Heart left ventricle (tissue), 16 donors: ENCODE results near the gene CHD1L. TPM values are rescaled to one million over a fixed set of nuclear protein-coding genes. Genes with fewer than 3 reads are reported as not detected.

ENCODE experiments used
- ATAC-seq, 4 donors: fragments of 200-7000 bp; cut with Tn5 transposase; one replicate each; pipeline ENCODE4 v1.9.1; 2020 to 2022; ENCODE audit warnings: moderate library complexity in 4 of 4, mild to moderate bottlenecking in 3 of 4, moderate number of reproducible peaks in 1 of 4
- DNase-seq, 5 donors: peaks; one replicate each; pipeline ENCODE4 v3.0.0-alpha.2; 2020
- H3K27ac ChIP-seq, 12 donors: fragments of 200-600 bp; sonication (generic) in 4 of 12; one replicate each; pipeline versions ENCODE4 v1.5.0 to v1.8.0; 2016 to 2022; ENCODE audit warnings: mild to moderate bottlenecking in 2 of 12
- H3K27me3 ChIP-seq, 9 donors: fragments of 200-600 bp; sonication (generic) in 2 of 9; one replicate each; pipeline versions ENCODE4 v1.5.1 to v1.8.0; 2016 to 2022; ENCODE audit warnings: mild to moderate bottlenecking in 3 of 9
- H3K36me3 ChIP-seq, 9 donors: fragments of 200-600 bp; sonication (generic) in 2 of 9; one replicate each; pipeline versions ENCODE4 v1.5.0 to v1.8.0; 2018 to 2022; ENCODE audit warnings: mild to moderate bottlenecking in 2 of 9
- H3K4me1 ChIP-seq, 12 donors: fragments of 200-600 bp; sonication (generic) in 4 of 12; one replicate each; pipeline versions ENCODE4 v1.5.0 to v1.8.0; 2016 to 2022; ENCODE audit warnings: mild to moderate bottlenecking in 3 of 12
- H3K4me3 ChIP-seq, 12 donors: fragments of 200-600 bp; sonication (generic) in 4 of 12; one replicate each; pipeline versions ENCODE4 v1.5.0 to v1.8.0; 2017 to 2022; ENCODE audit warnings: mild to moderate bottlenecking in 9 of 12, moderate library complexity in 4 of 12
- H3K9me3 ChIP-seq, 12 donors: fragments of 200-600 bp; sonication (generic) in 4 of 12; one replicate each; pipeline versions ENCODE4 v1.5.0 to v1.8.0; 2016 to 2022; ENCODE audit warnings: mild to moderate bottlenecking in 1 of 12
- CTCF ChIP-seq, 12 donors: fragments of 200-600 bp; sonication (generic) in 4 of 12; IDR thresholded peaks; one replicate each; pipeline versions ENCODE4 v1.5.0 to v1.8.0; 2018 to 2022; ENCODE audit warnings: antibody characterized with exemption in 12 of 12, mild to moderate bottlenecking in 5 of 12
- POLR2A ChIP-seq, 2 donors: fragments of 450-650 bp; IDR thresholded peaks; one replicate each; pipeline ENCODE4 v1.6.1; 2017; ENCODE audit warnings: antibody characterized with exemption in 2 of 2, mild to moderate bottlenecking in 2 of 2, moderate library complexity in 2 of 2
- WGBS, 4 donors: extraction: QIAGEN DNeasy Blood & Tissue Kit in 2 of 4; methylation state at CpG; one replicate each; pipeline versions ENCODE4 v1.1.5 to v1.1.7; 2013 to 2018; 5-methylcytosine and 5-hydroxymethylcytosine counted together
- intact Hi-C, 10 donors: fragments of 100-400 bp; cut with DNase I; formaldehyde crosslinking; loops; one replicate each; pipeline versions ENCODE4 v1.11.1 to v1.14.2; 2022
- polyA plus RNA-seq, 2 donors: library from polyadenylated mRNA; stranded (reverse); fragments of 200-250 nt; gene quantifications; one replicate each; pipeline ENCODE4 v1.2.3, GENCODE V29; 2013
- total RNA-seq, 9 donors: library from RNA; depleted of rRNA in 2 of 9; stranded (reverse); fragments of >200 nt in 2 of 9; fragmentation: NEBNext Ultra II Directional in 3 of 9; extraction: Animal tissue kit (Norgen Biotek cat#: 25700) in 3 of 9; gene quantifications; one replicate each; pipeline versions ENCODE4 v1.1.0 to v1.2.4, GENCODE V29; 2016 to 2023
- donor health status: ischemic (EF 13 %, LVEDD 7.1; RV severe dilation, severe dysfunction).
- donor health status: healthy with polysubstance abuse.
- donor health status: DM: no; HTN: yes; CAD: no.
- donor health status: DM: no; HTN: no; CAD: no.
- donor health status: ischemic (EF 25% LVEDD 6.9; RV normal size, moderate dysfunction).
- donor health status: ischemic (EF 25% LVEDD 5.7; RV mildly dilated, moderate dysfunction).
- donor health status: healthy.
- donor health status: DM: yes; HTN: yes; CAD: no.
- donor health status: ischemic (EF 35%, LVEDD 5.7; RV mildly dilated, moderate dysfunction).
- donor health status: nonischemic (EF 11% LVEDD 7.7; RV severe dilation, severe dysfunction).
- donor health status: DM: yes; HTN: yes; CAD: no.
- donor health status: PGD.
- donor health status: ischemic (EF 29% LVEDD 5.4; RV normal size, mild dysfunction).
- donor health status: nonischemic (EF 23%, LVEDD 6.1; RV moderate dilation, normal function).

CHD1L gene
- total and polyA plus RNA-seq, 11 donors: 5.8 to 17.7 (median 8.1) TPM

GRCh38 chr1:147336291-147336690, 93.8 kb downstream of the CHD1L start:
- Histone ChIP-seq H3K4me1 (no peaks in the 10 kb centered on the region), H3K9me3 (no peaks in the 10 kb centered on the region), H3K27me3 (peaks cover 0 to 7% (median 0%) of the 10 kb centered on the region in 9 donors), H3K36me3 (no peaks in the 10 kb centered on the region), H3K27ac (no peak overlapping the region), H3K4me3 (no peak overlapping the region)
- intact Hi-C loops: no loop called here
- DNase-seq (no peak), ATAC-seq (no peak)
- 50 to 58% (median 55%) methylated on average over 2 of the region's 2 CpGs for WGBS, 4 donors
- TF ChIP-seq POLR2A (IDR thresholded peaks at IDR 0.05): no peak
- TF ChIP-seq CTCF (IDR thresholded peaks at IDR 0.05): no peak

DNA sequence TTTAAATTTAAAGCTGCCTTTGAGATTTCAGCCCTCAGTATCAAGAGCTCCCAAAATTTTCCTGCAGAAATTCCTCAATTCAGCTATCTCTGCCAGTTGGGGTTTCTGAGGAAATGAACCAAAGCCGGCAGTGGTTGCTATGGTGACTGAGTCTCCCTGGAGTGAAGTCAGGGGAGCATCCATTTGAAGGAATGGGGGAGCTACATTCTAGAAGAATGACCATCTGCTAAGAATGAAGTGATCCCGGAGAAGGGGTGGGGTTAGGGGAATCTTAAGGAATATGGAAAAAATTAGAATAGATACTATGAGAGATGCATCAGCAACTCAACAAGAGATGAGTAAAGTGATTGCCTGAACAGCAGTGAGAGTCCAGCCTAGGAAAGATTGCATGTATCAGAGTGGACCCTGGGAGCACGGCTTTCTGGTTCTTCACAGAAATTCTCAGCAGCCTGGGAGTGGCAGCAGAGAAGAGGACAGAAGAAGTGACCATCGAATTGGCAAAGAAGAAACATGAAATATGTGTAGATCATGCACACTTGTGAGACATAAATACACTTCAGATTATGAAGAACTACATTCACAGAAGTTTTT, 94.7 kb downstream of the CHD1L start:
- DNase-seq: no peak
- TF ChIP-seq POLR2A (IDR thresholded peaks at IDR 0.05) (no peak), CTCF (IDR thresholded peaks at IDR 0.05) (no peak)
- no peak overlapping the region for H3K4me3 ChIP-seq
- no peaks in the 10 kb centered on the region for H3K9me3 ChIP-seq
- WGBS, 4 donors: 16 to 24% (median 23%) methylated on average over 4 of the region's 4 CpGs
- no peaks in the 10 kb centered on the region for H3K4me1 ChIP-seq
- intact Hi-C loops: no loop called here
- H3K27ac ChIP-seq: no peak overlapping the region
- ATAC-seq: no peak
- H3K36me3 ChIP-seq: no peaks in the 10 kb centered on the region
- H3K27me3 ChIP-seq: peaks cover 0 to 7% (median 0%) of the 10 kb centered on the region in 9 donors

DNA sequence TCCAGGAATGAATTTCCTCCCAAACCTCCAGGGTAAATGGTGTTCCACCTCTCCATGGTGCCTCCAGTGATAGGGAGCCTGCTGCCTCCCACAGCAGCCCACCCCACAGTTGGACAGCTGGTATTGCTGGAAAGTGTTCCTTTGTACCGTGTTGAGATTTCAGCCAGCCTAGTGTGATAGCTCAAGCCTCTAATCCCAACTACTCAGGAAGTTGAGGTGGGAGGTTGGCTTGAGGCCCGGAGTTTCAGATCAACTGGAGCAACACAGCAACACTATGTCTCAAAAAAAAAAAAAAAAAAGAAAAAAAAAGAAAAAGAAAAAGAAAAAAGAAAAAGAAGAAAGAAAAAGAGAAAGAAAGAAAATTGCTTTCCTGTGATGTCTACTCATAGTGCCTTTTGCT, 96.1 kb downstream of the CHD1L start:
- ATAC-seq (no peak), DNase-seq (no peak)
- no peaks in the 10 kb centered on the region for H3K9me3 ChIP-seq
- no peaks in the 10 kb centered on the region for H3K36me3 ChIP-seq
- no peak overlapping the region for H3K27ac ChIP-seq
- 26 to 51% (median 41%) methylated on average over 2 of the region's 2 CpGs for WGBS, 4 donors
- H3K27me3 ChIP-seq: peaks cover 0 to 7% (median 0%) of the 10 kb centered on the region in 9 donors
- intact Hi-C loops: no loop called here
- no peak overlapping the region for H3K4me3 ChIP-seq
- TF ChIP-seq POLR2A (IDR thresholded peaks at IDR 0.05) (no peak), CTCF (IDR thresholded peaks at IDR 0.05) (no peak)
- no peaks in the 10 kb centered on the region for H3K4me1 ChIP-seq

GRCh38 chr1:147341246-147341645, 98.8 kb downstream of the CHD1L start:
- no peak for ATAC-seq
- Histone ChIP-seq H3K4me3 (no peak overlapping the region), H3K9me3 (no peaks in the 10 kb centered on the region), H3K4me1 (no peaks in the 10 kb centered on the region), H3K36me3 (no peaks in the 10 kb centered on the region), H3K27me3 (peaks cover 0 to 7% (median 0%) of the 10 kb centered on the region in 9 donors), H3K27ac (no peak overlapping the region)
- no peak for DNase-seq
- intact Hi-C loops: no loop called here
- WGBS, 4 donors: 82 to 93% (median 91%) methylated on average over 1 of the region's 1 CpG
- TF ChIP-seq CTCF (IDR thresholded peaks at IDR 0.05) (no peak), POLR2A (IDR thresholded peaks at IDR 0.05) (no peak)

Other genes with a start within 250 kb of the CHD1L start
- gene PRKAB2, start 70.2 kb upstream of the CHD1L start, total RNA-seq: 10 to 100 TPM; 15.0 to 43.2 (median 28.9) TPM
- gene PRKAB2, start 70.2 kb upstream of the CHD1L start, polyA plus RNA-seq: 10 to 100 TPM in 1 of 2 donors, 1 to 10 TPM in 1; 6.7 to 22.4 TPM
- 10 to 100 TPM in 1 of 9 donors, 1 to 10 TPM in 4, under 1 TPM in 4; 0.74 to 17.0 (median 1.2) TPM for gene FMO5, start 17.3 kb upstream of the CHD1L start, total RNA-seq
- 1 to 10 TPM in 1 of 2 donors, under 1 TPM in 1; 0.71 to 1.3 TPM for gene FMO5, start 17.3 kb upstream of the CHD1L start, polyA plus RNA-seq